GM18951 (cell line): ENCODE results near the gene TIMM44.

Experiments
- POLR2A ChIP-seq: IDR thresholded peaks from 4 replicates; pipeline ENCODE4 v1.6.1; 2011; ENCODE audit warnings: mild to moderate bottlenecking; ENCODE audit not compliant: insufficient read length, insufficient read depth; ENCODE audit errors: extremely low read depth
- in situ Hi-C: fragments of 300-500 bp; cut with MboI; formaldehyde crosslinking; loops from one replicate; pipeline ENCODE4 v1.12.0; 2022; ENCODE audit warnings: low sequenced_read_pairs, mixed read lengths, inconsistent platforms; ENCODE audit not compliant: unreplicated experiment

TIMM44 gene

DNA sequence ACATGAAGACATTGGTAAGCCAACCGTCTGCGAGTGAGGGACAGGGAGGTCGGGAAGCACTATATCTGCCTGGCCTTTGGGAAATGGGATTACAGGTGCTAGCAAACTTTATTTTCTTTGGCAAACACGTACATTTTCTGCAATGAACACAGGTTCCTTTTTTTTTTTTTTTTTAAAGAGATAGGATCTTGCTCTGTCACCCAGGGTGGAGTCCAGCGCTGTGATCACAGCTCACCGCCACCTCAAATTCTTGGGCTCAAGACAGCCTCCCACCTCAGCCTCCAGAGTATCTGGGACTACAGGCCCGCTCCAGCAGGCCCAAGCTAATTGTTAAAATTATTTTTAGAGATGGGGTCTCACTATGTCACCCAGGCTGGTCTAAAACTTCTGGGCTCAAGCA lies 37.7 kb upstream of the TIMM44 start:
- TF ChIP-seq POLR2A: no peak
- in situ Hi-C loops: no loop called here

GRCh38 chr19:7980635-7981121 lies 37.2 kb upstream of the TIMM44 start:
- TF ChIP-seq POLR2A: no peak
- in situ Hi-C loops: no loop called here

DNA sequence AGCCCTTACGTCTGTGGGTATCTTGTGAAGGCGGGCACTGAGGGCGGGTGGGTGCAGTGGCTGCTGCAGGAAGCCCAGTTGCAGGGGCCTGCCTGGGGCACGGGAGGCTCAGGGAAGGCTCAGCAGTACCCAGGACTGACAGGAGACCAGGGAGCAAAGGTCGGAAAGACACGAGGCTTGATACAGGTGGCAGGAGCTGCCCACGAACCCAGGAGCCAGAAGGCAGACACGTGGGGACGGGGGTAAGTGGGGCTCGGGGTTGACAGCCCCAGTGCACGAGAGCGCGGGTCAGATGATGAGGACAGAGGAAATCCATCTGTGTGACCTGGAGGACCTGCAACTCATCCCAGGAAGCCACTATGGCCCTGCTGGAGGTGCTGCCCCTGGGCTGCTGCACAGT lies 36.7 kb upstream of the TIMM44 start:
- in situ Hi-C loops: no loop called here
- TF ChIP-seq POLR2A: no peak

DNA sequence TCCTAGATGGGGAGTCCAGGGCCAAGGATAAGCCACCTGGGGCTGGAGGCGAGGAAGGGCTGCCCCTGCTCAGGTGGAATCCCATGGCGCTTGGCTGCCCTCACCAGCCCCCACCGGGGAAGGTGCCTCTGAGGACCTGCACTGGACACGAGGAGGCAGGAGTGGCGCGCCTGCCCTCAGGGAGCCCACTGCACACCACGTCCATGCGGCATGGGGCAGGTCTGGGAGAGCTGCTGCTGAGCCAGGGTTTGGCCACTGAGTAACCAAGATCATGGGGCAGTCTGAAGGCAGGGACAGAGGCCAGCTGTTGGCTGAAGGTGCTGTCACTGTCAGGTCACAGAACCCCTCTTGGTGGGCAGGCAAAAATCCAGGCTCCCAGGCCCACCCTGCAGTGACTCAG lies 36.1 kb upstream of the TIMM44 start:
- TF ChIP-seq POLR2A: no peak
- in situ Hi-C loops: no loop called here

- TF ChIP-seq POLR2A: no peak
These were observed 35.5 kb upstream of the TIMM44 start for GRCh38 chr19:7979011-7979410.

GRCh38 chr19:7978179-7978825 lies 34.8 kb upstream of the TIMM44 start:
- no peak for TF ChIP-seq POLR2A
- in situ Hi-C loops: no loop called here

More at GRCh38 chr19:7979011-7979410, 35.5 kb upstream of the TIMM44 start:
- in situ Hi-C loops: no loop called here

- TF ChIP-seq POLR2A: no peak
- in situ Hi-C loops: no loop called here
These were observed 34.2 kb upstream of the TIMM44 start for GRCh38 chr19:7977723-7978040.

- no peak for TF ChIP-seq POLR2A
- in situ Hi-C loops: no loop called here
These were observed 33.7 kb upstream of the TIMM44 start for GRCh38 chr19:7977021-7977722.

- TF ChIP-seq POLR2A: no peak
- in situ Hi-C loops: no loop called here
These were observed 33.0 kb upstream of the TIMM44 start for GRCh38 chr19:7976461-7976860.

DNA sequence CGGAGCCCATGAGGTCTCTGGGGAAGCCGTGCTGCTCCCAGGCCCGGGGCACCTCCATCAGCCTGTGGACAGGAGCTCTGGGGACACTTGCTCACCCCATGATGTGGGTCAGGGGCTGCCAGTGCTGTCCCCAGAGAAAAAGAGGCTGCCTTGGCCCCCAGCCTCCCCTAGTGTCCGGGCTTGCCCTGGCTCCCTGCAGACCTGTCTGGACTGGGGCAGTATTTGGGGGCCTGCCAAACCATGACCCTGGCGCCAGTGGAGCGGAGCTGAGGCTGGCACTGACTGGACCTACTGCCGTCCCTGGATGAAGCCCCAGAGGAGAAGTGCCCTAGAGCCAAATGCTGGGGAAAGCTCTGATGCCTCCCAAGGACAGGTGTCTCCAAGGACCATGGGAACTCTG lies 31.6 kb upstream of the TIMM44 start:
- no peak for TF ChIP-seq POLR2A
- in situ Hi-C loops: no loop called here

DNA sequence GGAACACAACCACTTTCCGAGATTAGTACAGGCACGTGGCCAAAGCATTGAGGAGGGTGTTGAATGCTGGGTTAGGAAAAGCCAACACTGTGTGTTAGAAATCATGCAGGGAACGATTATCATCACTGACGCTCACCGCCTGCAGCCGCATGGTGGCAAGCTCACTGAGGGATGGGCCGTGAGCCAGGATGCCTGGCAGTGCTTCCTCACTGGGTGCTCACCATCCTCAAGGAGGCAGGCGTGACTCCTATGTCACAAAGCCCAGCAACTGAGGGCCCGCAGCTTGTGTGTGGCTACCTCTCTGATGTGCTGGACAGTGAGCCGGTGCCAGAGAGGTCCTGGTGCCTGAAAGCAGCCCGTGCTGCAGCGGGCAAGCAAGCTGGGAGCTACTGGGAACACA lies 30.4 kb upstream of the TIMM44 start:
- in situ Hi-C loops: no loop called here
- no peak for TF ChIP-seq POLR2A

- in situ Hi-C loops: no loop called here
- no peak for TF ChIP-seq POLR2A
These were observed 28.4 kb upstream of the TIMM44 start for GRCh38 chr19:7971553-7972520.

DNA sequence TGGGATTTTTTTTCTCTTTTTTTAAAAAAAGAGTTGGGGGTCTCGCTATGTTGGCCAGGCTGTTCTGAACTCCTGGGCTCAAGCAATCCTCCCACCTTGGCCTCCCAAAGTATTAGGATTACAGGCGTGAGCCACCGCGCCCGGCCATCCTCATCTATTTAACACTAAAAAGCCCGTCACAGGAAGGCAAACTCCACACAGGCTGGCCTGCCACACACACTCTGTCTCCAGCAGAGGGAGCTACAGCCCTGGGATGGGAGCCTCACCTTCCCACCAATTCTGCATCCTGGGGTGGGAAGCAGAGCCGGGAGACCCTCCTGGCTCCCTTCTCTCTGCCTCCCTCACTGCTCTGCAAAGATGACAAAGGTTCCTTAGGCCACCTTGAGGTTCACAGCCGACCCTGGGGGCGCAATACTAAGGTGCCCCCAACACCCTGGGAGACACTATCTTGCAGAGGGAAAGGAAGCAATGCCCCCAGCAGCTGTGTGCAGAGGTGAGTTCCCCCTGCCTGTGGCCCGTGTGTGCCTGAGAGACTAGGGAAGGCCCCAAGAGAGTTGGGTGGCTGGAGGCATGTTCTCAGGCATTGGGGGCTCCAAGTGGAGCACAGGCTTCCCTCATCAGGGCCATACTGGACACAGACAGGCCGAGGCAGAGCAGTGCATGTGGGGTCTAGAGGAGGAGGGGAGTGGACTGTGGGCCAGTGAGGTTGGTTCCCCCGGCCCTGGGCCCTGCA lies 27.4 kb upstream of the TIMM44 start:
- no peak for TF ChIP-seq POLR2A
- in situ Hi-C loops: no loop called here
